K562 (cell line): ENCODE data around the gene CTF1. TPM values are rescaled to one million over a fixed set of nuclear protein-coding genes. Genes with fewer than 3 reads are reported as not detected.

ENCODE experiments used
- ARID2 ChIP-seq: fragments of 450-650 bp; IDR thresholded peaks from 2 replicates; pipeline ENCODE4 v1.6.1; 2017; ENCODE audit warnings: antibody characterized with exemption, mild to moderate bottlenecking
- BRF1 ChIP-seq: IDR thresholded peaks from 3 replicates; pipeline ENCODE4 v1.6.1; 2011; ENCODE audit warnings: borderline replicate concordance, mild to moderate bottlenecking; ENCODE audit not compliant: insufficient read length; ENCODE audit errors: extremely low read depth
- CEBPB ChIP-seq: fragments of 450-650 bp; IDR thresholded peaks from 2 replicates; pipeline ENCODE4 v1.6.1; 2016; ENCODE audit warnings: missing genetic modification characterization, missing compliant biosample characterization
- EP300 ChIP-seq: IDR thresholded peaks from 2 replicates; pipeline ENCODE4 v1.6.1; 2012; ENCODE audit warnings: low read length, improper control_type of control experiment
- GATAD2B ChIP-seq: fragments of 450-650 bp; IDR thresholded peaks from 2 replicates; pipeline ENCODE4 v1.6.1; 2017; ENCODE audit warnings: mild to moderate bottlenecking, borderline replicate concordance
- GTF2F1 ChIP-seq: IDR thresholded peaks from 2 replicates; pipeline ENCODE4 v1.6.1; 2011; ENCODE audit warnings: low read depth, low read length, improper control_type of control experiment
- HDAC1 ChIP-seq, 2 experiments: fragments of 450-650 bp; IDR thresholded peaks; 2 replicates each; pipeline ENCODE4 v1.6.1; 2016 to 2017; ENCODE audit warnings: inconsistent platforms in 1 of 2, mild to moderate bottlenecking in 1 of 2, moderate library complexity in 1 of 2
- HMG20B ChIP-seq: fragments of 250-450 bp; sonication (Bioruptor Pico); IDR thresholded peaks from 2 replicates; pipeline ENCODE4 v1.5.0; 2021; ENCODE audit warnings: mild to moderate bottlenecking
- KLF6 ChIP-seq: fragments of 250-450 bp; sonication (Bioruptor Pico); IDR thresholded peaks from 2 replicates; pipeline ENCODE4 v1.4.0; 2020; ENCODE audit warnings: mild to moderate bottlenecking, moderate library complexity, borderline replicate concordance
- MTA3 ChIP-seq: fragments of 450-650 bp; formaldehyde crosslinking; IDR thresholded peaks from 2 replicates; pipeline ENCODE4 v1.6.1; 2017; ENCODE audit warnings: mild to moderate bottlenecking, borderline replicate concordance
- NCOA1 ChIP-seq: fragments of 450-650 bp; IDR thresholded peaks from 2 replicates; pipeline ENCODE4 v1.6.1; 2016; ENCODE audit warnings: low read depth
- NONO ChIP-seq, 2 experiments: fragments of 200-400 bp in 1 of 2; fragments of 450-650 bp in 1 of 2; formaldehyde crosslinking in 1 of 2; IDR thresholded peaks; 2 replicates each; pipeline ENCODE4 v1.6.1; 2017; ENCODE audit warnings: low read depth in 2 of 2, mild to moderate bottlenecking in 2 of 2, moderate library complexity in 2 of 2, low read length in 1 of 2
- NRF1 ChIP-seq, 2 experiments: fragments of 450-650 bp; IDR thresholded peaks in 1 of 2; conservative IDR thresholded peaks in 1 of 2; 2 replicates each; pipeline ENCODE4 v1.6.1; 2014; ENCODE audit warnings: mild to moderate bottlenecking in 2 of 2
- PURB ChIP-seq: sonication (generic); formaldehyde crosslinking; IDR thresholded peaks from 2 replicates; pipeline ENCODE4 v1.9.0; 2021; ENCODE audit warnings: low read depth, mild to moderate bottlenecking, missing genetic modification reagents
- SMARCA5 ChIP-seq: fragments of 450-650 bp; IDR thresholded peaks from 2 replicates; pipeline ENCODE4 v1.6.1; 2016
- SP1 ChIP-seq: sonication (generic); formaldehyde crosslinking; IDR thresholded peaks from 2 replicates; pipeline ENCODE4 v1.8.1; 2022; ENCODE audit warnings: mild to moderate bottlenecking, missing genetic modification reagents
- SRF ChIP-seq, 2 experiments: fragments of 250-450, 450-650 bp in 1 of 2; sonication (Bioruptor Pico) in 1 of 2; sonication (generic) in 1 of 2; formaldehyde crosslinking; IDR thresholded peaks; 2 replicates each; pipeline versions ENCODE4 v1.5.0 to v1.5.1; 2020 to 2022; ENCODE audit warnings: mild to moderate bottlenecking in 1 of 2, missing genetic modification reagents in 1 of 2
- SRSF3 ChIP-seq: fragments of 200-400 bp; formaldehyde crosslinking; IDR thresholded peaks from 2 replicates; pipeline ENCODE4 v1.6.1; 2016; ENCODE audit warnings: mild to moderate bottlenecking, low read length, moderate library complexity; ENCODE audit not compliant: insufficient read depth
- WHSC1 ChIP-seq: IDR thresholded peaks from one replicate; pipeline ENCODE4 v1.6.1; 2012; ENCODE audit warnings: low read length, control low read depth, inconsistent platforms
- ZNF165 ChIP-seq: fragments of 250-450 bp; sonication (Bioruptor Pico); IDR thresholded peaks from 2 replicates; pipeline ENCODE4 v1.4.0; 2020; ENCODE audit warnings: borderline replicate concordance
- ZNF282 ChIP-seq: sonication (generic); formaldehyde crosslinking; IDR thresholded peaks from 2 replicates; pipeline ENCODE4 v1.8.1; 2023; ENCODE audit warnings: missing genetic modification reagents
- ZNF79 ChIP-seq: fragments of 250-450 bp; sonication (Bioruptor Pico); IDR thresholded peaks from 2 replicates; pipeline ENCODE4 v1.4.0; 2020; ENCODE audit warnings: low read depth, mild to moderate bottlenecking, moderate library complexity
- ZSCAN32 ChIP-seq: fragments of 450-650 bp; formaldehyde crosslinking; IDR thresholded peaks from 2 replicates; pipeline ENCODE4 v1.4.0; 2020; ENCODE audit warnings: mild to moderate bottlenecking, moderate library complexity
- polyA plus RNA-seq, 8 experiments: library from polyadenylated mRNA; depleted of rRNA in 4 of 8; stranded (reverse) in 5 of 8; unstranded in 3 of 8; fragments of >200 nt; fragmentation: Nextera tagmentation in 2 of 8; fragmentation: Illumina TruSeq in 1 of 8; extraction: Ambion mirVana in 2 of 8; extraction: Trizol in 1 of 8; gene quantifications; 2 replicates each; pipeline versions ENCODE4 v1.2.1 to v1.2.3, GENCODE V29; 2011 to 2014; ENCODE audit warnings: inconsistent platforms in 1 of 8, missing spikeins in 1 of 8
- total RNA-seq, 7 experiments: library from RNA; depleted of rRNA in 6 of 7; stranded (reverse); fragments of >200 nt in 6 of 7; fragmentation: Illumina TruSeq in 2 of 7; extraction: Trizol in 2 of 7; gene quantifications; 2 replicates each; pipeline versions ENCODE4 v1.2.1 to v1.2.3, GENCODE V29; 2011 to 2021; ENCODE audit warnings: low replicate concordance in 1 of 7
- TF ChIP-seq, protein P1 (sequence below): sonication (generic); formaldehyde crosslinking; IDR thresholded peaks from 2 replicates; pipeline ENCODE4 v1.8.0; 2022; ENCODE audit warnings: mild to moderate bottlenecking, missing genetic modification reagents, borderline replicate concordance
- TF ChIP-seq, protein P2 (sequence below): fragments of 450-650 bp; formaldehyde crosslinking; IDR thresholded peaks from 2 replicates; pipeline ENCODE4 v1.4.0; 2022; ENCODE audit warnings: missing genetic modification characterization
- TF ChIP-seq, protein P3 (sequence below): IDR thresholded peaks from 2 replicates; pipeline ENCODE4 v1.6.1; 2014; ENCODE audit warnings: antibody characterized with exemption

CTF1 gene
- total and polyA plus RNA-seq, 9 of the 15 experiments (the other 6 are each of a cell fraction or from before 2014, with no cell fraction given) = 0.24 to 2.5 (median 0.44) TPM

DNA sequence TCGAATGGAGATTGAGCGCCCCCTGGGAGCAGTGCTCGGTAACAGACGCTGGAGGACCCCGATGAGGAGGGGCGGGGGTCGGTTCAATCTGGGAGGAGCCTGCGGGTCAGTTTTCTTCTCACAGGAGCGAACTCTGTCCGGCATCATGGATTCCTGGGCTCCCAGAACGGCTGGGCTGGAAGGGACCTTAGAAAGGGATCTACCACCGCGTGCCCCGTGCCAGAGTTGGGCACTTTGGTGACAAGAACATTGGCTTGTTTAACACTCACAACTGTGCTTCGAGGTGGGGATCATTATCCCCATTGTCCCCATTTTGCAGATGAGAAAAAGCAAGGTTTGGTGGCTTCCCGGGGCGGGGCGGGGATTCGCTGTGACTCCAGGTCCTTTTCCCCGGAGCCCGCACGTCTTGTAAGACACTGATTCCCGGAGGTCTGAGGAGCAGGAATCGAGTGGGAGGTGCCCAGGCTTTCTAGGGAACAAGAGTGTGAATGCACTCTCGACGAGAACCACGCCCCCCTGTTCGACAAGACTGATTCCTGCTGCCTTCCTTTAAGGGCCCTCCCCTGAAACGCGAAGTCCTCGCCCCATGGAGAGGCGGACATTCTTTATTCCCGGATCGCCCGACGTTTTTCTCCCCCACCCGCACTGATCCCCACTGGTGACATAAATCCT is 25.5 kb downstream of the CTF1 start (continued):
- TF ChIP-seq, protein P1, sequence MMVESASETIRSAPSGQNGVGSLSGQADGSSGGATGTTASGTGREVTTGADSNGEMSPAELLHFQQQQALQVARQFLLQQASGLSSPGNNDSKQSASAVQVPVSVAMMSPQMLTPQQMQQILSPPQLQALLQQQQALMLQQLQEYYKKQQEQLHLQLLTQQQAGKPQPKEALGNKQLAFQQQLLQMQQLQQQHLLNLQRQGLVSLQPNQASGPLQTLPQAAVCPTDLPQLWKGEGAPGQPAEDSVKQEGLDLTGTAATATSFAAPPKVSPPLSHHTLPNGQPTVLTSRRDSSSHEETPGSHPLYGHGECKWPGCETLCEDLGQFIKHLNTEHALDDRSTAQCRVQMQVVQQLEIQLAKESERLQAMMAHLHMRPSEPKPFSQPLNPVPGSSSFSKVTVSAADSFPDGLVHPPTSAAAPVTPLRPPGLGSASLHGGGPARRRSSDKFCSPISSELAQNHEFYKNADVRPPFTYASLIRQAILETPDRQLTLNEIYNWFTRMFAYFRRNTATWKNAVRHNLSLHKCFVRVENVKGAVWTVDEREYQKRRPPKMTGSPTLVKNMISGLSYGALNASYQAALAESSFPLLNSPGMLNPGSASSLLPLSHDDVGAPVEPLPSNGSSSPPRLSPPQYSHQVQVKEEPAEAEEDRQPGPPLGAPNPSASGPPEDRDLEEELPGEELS = no peak
- TF ChIP-seq BRF1 = no peak
- no peak for TF ChIP-seq PURB (CRISPR knock-in tag)
- no peak for TF ChIP-seq HMG20B (CRISPR knock-in tag)
- TF ChIP-seq NONO (IDR thresholded peaks at IDR 0.05; ENCODE audit: low read depth in 2 of 2, low read length in 1 of 2) = no peak
- TF ChIP-seq NRF1 (conservative IDR thresholded peaks at IDR 0.05 in 1 of 2, IDR thresholded peaks at IDR 0.05 in 1 of 2) = no peak
- TF ChIP-seq ZSCAN32 (CRISPR knock-in tag) = no peak
- no peak for TF ChIP-seq SRSF3
- TF ChIP-seq SRF (CRISPR knock-in tag; IDR thresholded peaks at IDR 0.05) = peak in 1 of 2 experiments; percentile 28; a peak in 1 of 4 replicates
- TF ChIP-seq, protein P2, sequence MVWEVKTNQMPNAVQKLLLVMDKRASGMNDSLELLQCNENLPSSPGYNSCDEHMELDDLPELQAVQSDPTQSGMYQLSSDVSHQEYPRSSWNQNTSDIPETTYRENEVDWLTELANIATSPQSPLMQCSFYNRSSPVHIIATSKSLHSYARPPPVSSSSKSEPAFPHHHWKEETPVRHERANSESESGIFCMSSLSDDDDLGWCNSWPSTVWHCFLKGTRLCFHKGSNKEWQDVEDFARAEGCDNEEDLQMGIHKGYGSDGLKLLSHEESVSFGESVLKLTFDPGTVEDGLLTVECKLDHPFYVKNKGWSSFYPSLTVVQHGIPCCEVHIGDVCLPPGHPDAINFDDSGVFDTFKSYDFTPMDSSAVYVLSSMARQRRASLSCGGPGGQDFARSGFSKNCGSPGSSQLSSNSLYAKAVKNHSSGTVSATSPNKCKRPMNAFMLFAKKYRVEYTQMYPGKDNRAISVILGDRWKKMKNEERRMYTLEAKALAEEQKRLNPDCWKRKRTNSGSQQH (CRISPR knock-in tag) = no peak
- TF ChIP-seq GATAD2B = no peak; the same call in 1 of the 2 replicates
- TF ChIP-seq EP300 = no peak
- no peak for TF ChIP-seq CEBPB (tag)
- 0 out of 2 replicates have a peak, but pooled peaks have one; percentile 14 for TF ChIP-seq NCOA1
- 0 out of 2 replicates have a peak, but pooled peaks have one; percentile 42 for TF ChIP-seq ARID2
- no peak for TF ChIP-seq WHSC1
- peak; percentile 91 for TF ChIP-seq SMARCA5
- TF ChIP-seq, protein P3, sequence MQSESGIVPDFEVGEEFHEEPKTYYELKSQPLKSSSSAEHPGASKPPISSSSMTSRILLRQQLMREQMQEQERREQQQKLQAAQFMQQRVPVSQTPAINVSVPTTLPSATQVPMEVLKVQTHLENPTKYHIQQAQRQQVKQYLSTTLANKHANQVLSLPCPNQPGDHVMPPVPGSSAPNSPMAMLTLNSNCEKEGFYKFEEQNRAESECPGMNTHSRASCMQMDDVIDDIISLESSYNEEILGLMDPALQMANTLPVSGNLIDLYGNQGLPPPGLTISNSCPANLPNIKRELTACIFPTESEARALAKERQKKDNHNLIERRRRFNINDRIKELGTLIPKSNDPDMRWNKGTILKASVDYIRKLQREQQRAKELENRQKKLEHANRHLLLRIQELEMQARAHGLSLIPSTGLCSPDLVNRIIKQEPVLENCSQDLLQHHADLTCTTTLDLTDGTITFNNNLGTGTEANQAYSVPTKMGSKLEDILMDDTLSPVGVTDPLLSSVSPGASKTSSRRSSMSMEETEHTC = no peak
- no peak for TF ChIP-seq ZNF165
- peak in 1 of 2 experiments; percentile 84; a peak in 2 of 4 replicates for TF ChIP-seq HDAC1 (IDR thresholded peaks at IDR 0.05)
- TF ChIP-seq ZNF282 (CRISPR knock-in tag) = no peak
- TF ChIP-seq KLF6 (CRISPR knock-in tag) = no peak
- no peak for TF ChIP-seq GTF2F1
- no peak for TF ChIP-seq SP1 (CRISPR knock-in tag)
- TF ChIP-seq ZNF79 (CRISPR knock-in tag) = no peak
- TF ChIP-seq MTA3 = peak; percentile 47; the same call in 1 of the 2 replicates
